Stomach (tissue), 4 donors: ENCODE measurements around the gene FGD3.

Source experiments
- POLR2A ChIP-seq, 4 donors: fragments of 450-650 bp; IDR thresholded peaks; one replicate each; pipeline ENCODE4 v1.6.1; 2016; ENCODE audit warnings: antibody characterized with exemption in 4 of 4, control low read depth in 2 of 4, mild to moderate bottlenecking in 1 of 4, moderate library complexity in 1 of 4
- TF ChIP-seq, protein P1 (sequence below), 7 experiments: fragments of 450-650 bp in 4 of 7; fragments of 200-600 bp in 3 of 7; sonication (generic) in 3 of 7; IDR thresholded peaks; one replicate each; pipeline ENCODE4 v1.5.1; 2016 to 2019; ENCODE audit warnings: antibody characterized with exemption in 7 of 7, control low read depth in 2 of 7, mild to moderate bottlenecking in 1 of 7

DNA sequence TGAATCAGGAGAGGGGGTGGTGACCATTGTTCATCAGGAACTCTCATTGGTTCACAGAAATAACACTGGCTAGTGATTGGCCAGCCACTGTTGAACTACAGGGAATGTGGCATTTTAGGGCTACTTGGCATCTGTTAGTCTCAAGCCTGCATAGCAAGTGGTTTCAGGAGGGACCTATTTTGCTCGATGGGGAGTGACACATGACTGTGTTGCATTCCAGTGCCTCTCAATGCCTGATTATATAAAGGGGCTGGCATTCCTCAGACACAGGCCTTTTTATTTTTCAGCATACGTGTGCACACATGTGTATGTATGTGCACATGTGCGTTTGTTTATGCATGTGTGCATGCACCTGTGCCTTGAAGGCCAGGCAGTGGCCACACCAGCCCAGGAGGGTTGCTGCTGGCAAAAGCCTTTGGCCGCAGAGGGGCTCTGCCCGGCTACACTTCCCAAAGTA is 23.2 kb downstream of the FGD3 start:
- no peak for TF ChIP-seq POLR2A (IDR thresholded peaks at IDR 0.05)
- TF ChIP-seq, protein P1, sequence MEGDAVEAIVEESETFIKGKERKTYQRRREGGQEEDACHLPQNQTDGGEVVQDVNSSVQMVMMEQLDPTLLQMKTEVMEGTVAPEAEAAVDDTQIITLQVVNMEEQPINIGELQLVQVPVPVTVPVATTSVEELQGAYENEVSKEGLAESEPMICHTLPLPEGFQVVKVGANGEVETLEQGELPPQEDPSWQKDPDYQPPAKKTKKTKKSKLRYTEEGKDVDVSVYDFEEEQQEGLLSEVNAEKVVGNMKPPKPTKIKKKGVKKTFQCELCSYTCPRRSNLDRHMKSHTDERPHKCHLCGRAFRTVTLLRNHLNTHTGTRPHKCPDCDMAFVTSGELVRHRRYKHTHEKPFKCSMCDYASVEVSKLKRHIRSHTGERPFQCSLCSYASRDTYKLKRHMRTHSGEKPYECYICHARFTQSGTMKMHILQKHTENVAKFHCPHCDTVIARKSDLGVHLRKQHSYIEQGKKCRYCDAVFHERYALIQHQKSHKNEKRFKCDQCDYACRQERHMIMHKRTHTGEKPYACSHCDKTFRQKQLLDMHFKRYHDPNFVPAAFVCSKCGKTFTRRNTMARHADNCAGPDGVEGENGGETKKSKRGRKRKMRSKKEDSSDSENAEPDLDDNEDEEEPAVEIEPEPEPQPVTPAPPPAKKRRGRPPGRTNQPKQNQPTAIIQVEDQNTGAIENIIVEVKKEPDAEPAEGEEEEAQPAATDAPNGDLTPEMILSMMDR (IDR thresholded peaks at IDR 0.05): no peak
